IMR-90 (cell line): ENCODE results near the gene STX18. TPM values are rescaled to one million over a fixed set of nuclear protein-coding genes. Genes with fewer than 3 reads are reported as not detected.

Experiments
- ATAC-seq: fragments of 200-7000 bp; cut with Tn5 transposase; 2 replicates; pipeline ENCODE4 v1.9.1; 2020; ENCODE audit warnings: low read depth, mild to moderate bottlenecking, moderate library complexity
- BruUV-seq: library from RNA; stranded (reverse); fragments of 400-500 nt; replicated peaks from 2 replicates; lab custom pipeline; 2021; lab: Mats Ljungman, UMichigan
- CTCF ChIA-PET: fragments of 300-600 bp; formaldehyde crosslinking; extraction: SDS; loops from one replicate; lab custom pipeline; 2021; ENCODE audit warnings: antibody characterized with exemption; lab: Yijun Ruan, JAX
- POLR2A ChIA-PET: fragments of 300-600 bp; sonication (Branson Sonifier 250); formaldehyde crosslinking; loops from one replicate; lab custom pipeline; 2022; ENCODE audit warnings: antibody characterized with exemption; ENCODE audit not compliant: unreplicated experiment; lab: Charles Lee
- DNase-seq: peaks from one replicate; pipeline ENCODE4 v3.0.0; 2013
- H2AFZ ChIP-seq: replicated peaks from 2 replicates; pipeline ENCODE3; 2013; ENCODE audit warnings: low read length, mild to moderate bottlenecking; ENCODE audit not compliant: poor library complexity
- H2AK5ac ChIP-seq: 2 replicates; pipeline ENCODE4 v1.6.1; 2013; ENCODE audit warnings: low read depth, low read length, inconsistent platforms
- H2AK9ac ChIP-seq: replicated peaks from 2 replicates; pipeline ENCODE3; 2013; ENCODE audit warnings: mild to moderate bottlenecking, low read depth, low read length, moderate library complexity; ENCODE audit not compliant: poor library complexity
- H2BK120ac ChIP-seq: 2 replicates; pipeline ENCODE4 v1.6.1; 2013; ENCODE audit warnings: low read depth, low read length, inconsistent platforms
- H2BK15ac ChIP-seq: 3 replicates; pipeline ENCODE4 v1.6.1; 2013; ENCODE audit warnings: low read depth, low read length, inconsistent platforms
- H2BK20ac ChIP-seq: 2 replicates; pipeline ENCODE4 v1.6.1; 2013; ENCODE audit warnings: low read depth, mild to moderate bottlenecking, inconsistent platforms, low read length, moderate library complexity
- H2BK5ac ChIP-seq: 2 replicates; pipeline ENCODE4 v1.6.1; 2013; ENCODE audit warnings: mild to moderate bottlenecking, low read depth, low read length, inconsistent platforms; ENCODE audit not compliant: poor library complexity, severe bottlenecking
- H3K14ac ChIP-seq: replicated peaks from 2 replicates; pipeline ENCODE4 v1.6.1; 2013; ENCODE audit warnings: low read depth, low read length, inconsistent platforms
- H3K18ac ChIP-seq: 2 replicates; pipeline ENCODE4 v1.6.1; 2013; ENCODE audit warnings: low read depth, low read length, control low read depth
- H3K23ac ChIP-seq: 2 replicates; pipeline ENCODE4 v1.6.1; 2013; ENCODE audit warnings: low read depth, low read length, inconsistent platforms
- H3K27ac ChIP-seq: 2 replicates; pipeline ENCODE4 v1.5.1; 2013; ENCODE audit warnings: mild to moderate bottlenecking, control low read depth, low read length; ENCODE audit not compliant: insufficient read depth
- H3K27me3 ChIP-seq: 2 replicates; pipeline ENCODE4 v1.6.1; 2013; ENCODE audit warnings: low read length; ENCODE audit not compliant: control insufficient read depth, insufficient read depth
- H3K36me3 ChIP-seq: 2 replicates; pipeline ENCODE4 v1.6.1; 2013; ENCODE audit warnings: low read length, mixed read lengths; ENCODE audit not compliant: control insufficient read depth, insufficient read depth
- H3K4ac ChIP-seq: 2 replicates; pipeline ENCODE4 v1.6.1; 2013; ENCODE audit warnings: low read depth, low read length, inconsistent platforms
- H3K4me1 ChIP-seq: 2 replicates; pipeline ENCODE4 v1.6.1; 2013; ENCODE audit warnings: low read length, mixed read lengths; ENCODE audit not compliant: control insufficient read depth, insufficient read depth
- H3K4me2 ChIP-seq: 2 replicates; pipeline ENCODE4 v1.6.1; 2013; ENCODE audit warnings: low read depth, mild to moderate bottlenecking, control low read depth, low read length, moderate library complexity
- H3K4me3 ChIP-seq: 2 replicates; pipeline ENCODE4 v1.5.1; 2013; ENCODE audit warnings: low read depth, mild to moderate bottlenecking, control low read depth, low read length, moderate library complexity; ENCODE audit not compliant: insufficient read depth
- H3K56ac ChIP-seq: 2 replicates; pipeline ENCODE4 v1.6.1; 2013; ENCODE audit warnings: low read length, inconsistent platforms; ENCODE audit not compliant: insufficient read depth; ENCODE audit errors: extremely low read depth
- H3K79me1 ChIP-seq, 2 experiments: 2 replicates each; pipeline ENCODE4 v1.6.1; 2013; ENCODE audit warnings: low read length in 2 of 2, inconsistent platforms in 1 of 2, low read depth in 1 of 2
- H3K9ac ChIP-seq: 2 replicates; pipeline ENCODE4 v1.6.1; 2013; ENCODE audit warnings: low read depth, low read length, control low read depth
- H3K9me1 ChIP-seq: 2 replicates; pipeline ENCODE4 v1.6.1; 2013; ENCODE audit warnings: low read length, inconsistent platforms; ENCODE audit not compliant: insufficient read depth
- H3K9me3 ChIP-seq: 2 replicates; pipeline ENCODE4 v1.6.1; 2013; ENCODE audit warnings: low read length; ENCODE audit not compliant: control insufficient read depth, insufficient read depth
- H4K20me1 ChIP-seq: 2 replicates; pipeline ENCODE4 v1.6.1; 2013; ENCODE audit warnings: low read length, inconsistent platforms; ENCODE audit not compliant: insufficient read depth
- H4K5ac ChIP-seq: 2 replicates; pipeline ENCODE4 v1.6.1; 2013; ENCODE audit warnings: mild to moderate bottlenecking, low read depth, low read length, control low read depth
- H4K8ac ChIP-seq, 2 experiments: 2 replicates each; pipeline ENCODE4 v1.6.1; 2013; ENCODE audit warnings: low read depth in 2 of 2, low read length in 2 of 2, control low read depth in 1 of 2, inconsistent platforms in 1 of 2
- H4K91ac ChIP-seq: 2 replicates; pipeline ENCODE4 v1.6.1; 2013; ENCODE audit warnings: low read depth, low read length, inconsistent platforms; ENCODE audit not compliant: insufficient read depth
- MXI1 ChIP-seq: IDR thresholded peaks from 2 replicates; pipeline ENCODE4 v1.6.1; 2012; ENCODE audit warnings: low read depth, mild to moderate bottlenecking, low read length, moderate library complexity, borderline replicate concordance
- SMC3 ChIP-seq: fragments of 150-350 bp; IDR thresholded peaks from 2 replicates; pipeline ENCODE4 v1.6.1; 2016; ENCODE audit warnings: low read depth, mild to moderate bottlenecking, antibody characterized with exemption, low read length, moderate library complexity
- WGBS, 2 experiments: methylation state at CpG; one replicate each; pipeline versions ENCODE4 v1.1.5 to v1.1.7; 2013; ENCODE audit warnings: missing lambda C conversion rate in 2 of 2; ENCODE audit not compliant: insufficient read length in 1 of 2; ENCODE audit errors: extremely low coverage in 2 of 2; 5-methylcytosine and 5-hydroxymethylcytosine counted together
- dilution Hi-C: fragments of 300-500 bp; cut with HindIII; formaldehyde crosslinking; loops from one replicate; pipeline ENCODE4 v1.14.3; 2018; ENCODE audit warnings: low sequenced_read_pairs; ENCODE audit not compliant: unreplicated experiment
- in situ Hi-C: fragments of 300-500 bp; cut with MboI; formaldehyde crosslinking; loops from 3 replicates; pipeline ENCODE4 v1.14.3; 2019; ENCODE audit warnings: low sequenced_read_pairs, inconsistent platforms, mixed read lengths
- intact Hi-C: fragments of 100-400 bp; cut with micrococcal nuclease; formaldehyde crosslinking; loops from 2 replicates; pipeline ENCODE4 v1.10.0; 2022
- polyA plus RNA-seq, 3 experiments: library from polyadenylated mRNA; depleted of rRNA; stranded (reverse); fragments of >200 nt; gene quantifications; 2 replicates each; pipeline ENCODE4 v1.2.3, GENCODE V29; 2012; ENCODE audit warnings: low replicate concordance in 1 of 3
- total RNA-seq: library from RNA; depleted of rRNA; stranded (reverse); fragments of >200 nt; gene quantifications from 2 replicates; pipeline ENCODE4 v1.2.3, GENCODE V29; 2012

Gene STX18
- total and polyA plus RNA-seq, 2 of the 4 experiments (the other 2 are of a cell fraction) = 20.1 to 23.4 TPM

- TF ChIP-seq SMC3 (peak; percentile 16; the same call in 1 of the 2 replicates), MXI1 (no peak)
Observed at GRCh38 chr4:4575284-4576211, 33.7 kb upstream of the STX18 start (continued).

GRCh38 chr4:4574792-4575191 is 32.9 kb upstream of the STX18 start:
- Histone ChIP-seq H3K23ac (no peak overlapping the region; the same call in 1 of the 2 replicates), H2AK9ac (peak overlapping the region; percentile 94), H2AFZ (peak overlapping the region; percentile 93), H2BK120ac (peak overlapping the region; percentile 16), H3K4me2 (peak overlapping the region; percentile 77), H4K20me1 (no peaks in the 10 kb centered on the region), H3K18ac (peak overlapping the region; percentile 33), H3K4me1 (peaks cover 4% of the 10 kb centered on the region; the same call in 1 of the 2 replicates), H3K56ac (peak overlapping the region; percentile 13; the same call in 1 of the 2 replicates), H2BK15ac (peak overlapping the region; percentile 46; the same call in 1 of the 3 replicates), H3K9me3 (no peaks in the 10 kb centered on the region), H3K9me1 (peaks cover 10% of the 10 kb centered on the region), H4K8ac (peak overlapping the region; percentile 83 to 87), H4K91ac (peak overlapping the region; percentile 90), H4K5ac (peak overlapping the region; percentile 58), H3K27ac (0 out of 2 replicates have a peak overlapping the region, but pooled peaks have one; percentile 5), H2AK5ac (peak overlapping the region; percentile 41; the same call in 1 of the 2 replicates), H3K36me3 (no peaks in the 10 kb centered on the region), H3K79me1 (peaks cover 0 to 6% of the 10 kb centered on the region in 2 experiments; a peak in 2 of 4 replicates), H2BK20ac (no peak overlapping the region), H3K14ac (peak overlapping the region; percentile 84), H3K4ac (peak overlapping the region; percentile 80), H3K27me3 (no peaks in the 10 kb centered on the region), H3K9ac (peak overlapping the region; percentile 65), H2BK5ac (peak overlapping the region; percentile 3), H3K4me3 (peak overlapping the region; percentile 75)
- ChIA-PET CTCF (interaction anchor here (0.6 to 2.1 kb wide), 4 partner anchors 10 to 571 kb away, joined by 3 to 8 read pairs (median 6); no protein-coding TSS in a partner anchor), POLR2A (no interaction called here)
- dilution Hi-C loops = no loop called here
- ATAC-seq (peak; percentile 42), DNase-seq (peak; percentile 72)
- BruUV-seq = no TSS peak
- in situ Hi-C loops = no loop called here
- TF ChIP-seq SMC3 = no peak
- intact Hi-C loops = no loop called here
- WGBS, 2 experiments = 8% methylated on average over 2 of the region's 8 CpGs; no CpG with 5 or more reads in 1 of the 2 experiments
